PFSK-1 (cell line): Measurements from ENCODE around the gene ARSI.

Experiments
- FOXP2 ChIP-seq: optimal IDR thresholded peaks from 2 replicates; pipeline ENCODE3; 2011; ENCODE audit warnings: borderline replicate concordance, control low read depth, inconsistent platforms; ENCODE audit not compliant: insufficient read depth; ENCODE audit errors: extremely low read length, extremely low read depth
- POLR2AphosphoS5 ChIP-seq: IDR thresholded peaks from 2 replicates; pipeline ENCODE4 v1.6.1; 2012; ENCODE audit warnings: low read depth, mild to moderate bottlenecking, control low read depth, low read length, moderate library complexity
- REST ChIP-seq, 2 experiments: IDR thresholded peaks; 2 replicates each; pipeline versions ENCODE4 v1.6.1 to v1.8.0; 2011 to 2012; ENCODE audit warnings: low read depth in 2 of 2, low read length in 2 of 2, control low read depth in 1 of 2, inconsistent platforms in 1 of 2, mild to moderate bottlenecking in 1 of 2, moderate library complexity in 1 of 2; ENCODE audit not compliant: insufficient read depth in 1 of 2
- SIN3A ChIP-seq: IDR thresholded peaks from 2 replicates; pipeline ENCODE4 v1.6.1; 2012; ENCODE audit warnings: mild to moderate bottlenecking, low read length, moderate library complexity, borderline replicate concordance; ENCODE audit not compliant: insufficient read depth
- TAF1 ChIP-seq: IDR thresholded peaks from 2 replicates; pipeline ENCODE4 v1.6.1; 2012; ENCODE audit warnings: low read length, control low read depth, borderline replicate concordance; ENCODE audit not compliant: insufficient read depth

- TF ChIP-seq POLR2AphosphoS5 (no peak), TAF1 (no peak), REST (IDR thresholded peaks at IDR 0.05; ENCODE audit: insufficient read depth in 1 of 2, low read depth in 2 of 2, low read length in 2 of 2) (no peak), SIN3A (no peak), FOXP2 (no peak)
Measured at GRCh38 chr5:150335778-150336177, 33.1 kb upstream of the ARSI start.
